Astrocyte (in vitro differentiated cells and primary cell): ENCODE data around the gene EML1.

Source experiments
- CTCF ChIP-seq: IDR thresholded peaks from 2 replicates; pipeline ENCODE4 v1.5.1; 2011; ENCODE audit warnings: low read depth, mild to moderate bottlenecking, inconsistent platforms, low read length, moderate library complexity; ENCODE audit not compliant: insufficient read depth
- EZH2 ChIP-seq: IDR thresholded peaks from 2 replicates; pipeline ENCODE4 v1.6.1; 2012; ENCODE audit warnings: mild to moderate bottlenecking, low read length, inconsistent platforms; ENCODE audit not compliant: insufficient read depth

GRCh38 chr14:99797231-99797630 is 4.0 kb downstream of the EML1 start:
- TF ChIP-seq CTCF = no peak
- no peak for TF ChIP-seq EZH2
